IMR-90 (cell line): Measurements from ENCODE around the gene AKR1C8. TPM values are rescaled to one million over a fixed set of nuclear protein-coding genes. Genes with fewer than 3 reads are reported as not detected.

Experiments
- ATAC-seq: fragments of 200-7000 bp; cut with Tn5 transposase; 2 replicates; pipeline ENCODE4 v1.9.1; 2020; ENCODE audit warnings: low read depth, mild to moderate bottlenecking, moderate library complexity
- BruUV-seq: library from RNA; stranded (reverse); fragments of 400-500 nt; replicated peaks from 2 replicates; lab custom pipeline; 2021; lab: Mats Ljungman, UMichigan
- CTCF ChIA-PET: fragments of 300-600 bp; formaldehyde crosslinking; extraction: SDS; loops from one replicate; lab custom pipeline; 2021; ENCODE audit warnings: antibody characterized with exemption; lab: Yijun Ruan, JAX
- POLR2A ChIA-PET: fragments of 300-600 bp; sonication (Branson Sonifier 250); formaldehyde crosslinking; loops from one replicate; lab custom pipeline; 2022; ENCODE audit warnings: antibody characterized with exemption; ENCODE audit not compliant: unreplicated experiment; lab: Charles Lee
- DNase-seq: peaks from one replicate; pipeline ENCODE4 v3.0.0; 2013
- H2AFZ ChIP-seq: replicated peaks from 2 replicates; pipeline ENCODE3; 2013; ENCODE audit warnings: low read length, mild to moderate bottlenecking; ENCODE audit not compliant: poor library complexity
- H2AK5ac ChIP-seq: 2 replicates; pipeline ENCODE4 v1.6.1; 2013; ENCODE audit warnings: low read depth, low read length, inconsistent platforms
- H2AK9ac ChIP-seq: replicated peaks from 2 replicates; pipeline ENCODE3; 2013; ENCODE audit warnings: mild to moderate bottlenecking, low read depth, low read length, moderate library complexity; ENCODE audit not compliant: poor library complexity
- H2BK120ac ChIP-seq: 2 replicates; pipeline ENCODE4 v1.6.1; 2013; ENCODE audit warnings: low read depth, low read length, inconsistent platforms
- H2BK15ac ChIP-seq: 3 replicates; pipeline ENCODE4 v1.6.1; 2013; ENCODE audit warnings: low read depth, low read length, inconsistent platforms
- H2BK20ac ChIP-seq: 2 replicates; pipeline ENCODE4 v1.6.1; 2013; ENCODE audit warnings: low read depth, mild to moderate bottlenecking, inconsistent platforms, low read length, moderate library complexity
- H2BK5ac ChIP-seq: 2 replicates; pipeline ENCODE4 v1.6.1; 2013; ENCODE audit warnings: mild to moderate bottlenecking, low read depth, low read length, inconsistent platforms; ENCODE audit not compliant: poor library complexity, severe bottlenecking
- H3K14ac ChIP-seq: replicated peaks from 2 replicates; pipeline ENCODE4 v1.6.1; 2013; ENCODE audit warnings: low read depth, low read length, inconsistent platforms
- H3K18ac ChIP-seq: 2 replicates; pipeline ENCODE4 v1.6.1; 2013; ENCODE audit warnings: low read depth, low read length, control low read depth
- H3K23ac ChIP-seq: 2 replicates; pipeline ENCODE4 v1.6.1; 2013; ENCODE audit warnings: low read depth, low read length, inconsistent platforms
- H3K27ac ChIP-seq: 2 replicates; pipeline ENCODE4 v1.5.1; 2013; ENCODE audit warnings: mild to moderate bottlenecking, control low read depth, low read length; ENCODE audit not compliant: insufficient read depth
- H3K27me3 ChIP-seq: 2 replicates; pipeline ENCODE4 v1.6.1; 2013; ENCODE audit warnings: low read length; ENCODE audit not compliant: control insufficient read depth, insufficient read depth
- H3K36me3 ChIP-seq: 2 replicates; pipeline ENCODE4 v1.6.1; 2013; ENCODE audit warnings: low read length, mixed read lengths; ENCODE audit not compliant: control insufficient read depth, insufficient read depth
- H3K4ac ChIP-seq: 2 replicates; pipeline ENCODE4 v1.6.1; 2013; ENCODE audit warnings: low read depth, low read length, inconsistent platforms
- H3K4me1 ChIP-seq: 2 replicates; pipeline ENCODE4 v1.6.1; 2013; ENCODE audit warnings: low read length, mixed read lengths; ENCODE audit not compliant: control insufficient read depth, insufficient read depth
- H3K4me2 ChIP-seq: 2 replicates; pipeline ENCODE4 v1.6.1; 2013; ENCODE audit warnings: low read depth, mild to moderate bottlenecking, control low read depth, low read length, moderate library complexity
- H3K4me3 ChIP-seq: 2 replicates; pipeline ENCODE4 v1.5.1; 2013; ENCODE audit warnings: low read depth, mild to moderate bottlenecking, control low read depth, low read length, moderate library complexity; ENCODE audit not compliant: insufficient read depth
- H3K56ac ChIP-seq: 2 replicates; pipeline ENCODE4 v1.6.1; 2013; ENCODE audit warnings: low read length, inconsistent platforms; ENCODE audit not compliant: insufficient read depth; ENCODE audit errors: extremely low read depth
- H3K79me1 ChIP-seq, 2 experiments: 2 replicates each; pipeline ENCODE4 v1.6.1; 2013; ENCODE audit warnings: low read length in 2 of 2, inconsistent platforms in 1 of 2, low read depth in 1 of 2
- H3K9ac ChIP-seq: 2 replicates; pipeline ENCODE4 v1.6.1; 2013; ENCODE audit warnings: low read depth, low read length, control low read depth
- H3K9me1 ChIP-seq: 2 replicates; pipeline ENCODE4 v1.6.1; 2013; ENCODE audit warnings: low read length, inconsistent platforms; ENCODE audit not compliant: insufficient read depth
- H3K9me3 ChIP-seq: 2 replicates; pipeline ENCODE4 v1.6.1; 2013; ENCODE audit warnings: low read length; ENCODE audit not compliant: control insufficient read depth, insufficient read depth
- H4K20me1 ChIP-seq: 2 replicates; pipeline ENCODE4 v1.6.1; 2013; ENCODE audit warnings: low read length, inconsistent platforms; ENCODE audit not compliant: insufficient read depth
- H4K5ac ChIP-seq: 2 replicates; pipeline ENCODE4 v1.6.1; 2013; ENCODE audit warnings: mild to moderate bottlenecking, low read depth, low read length, control low read depth
- H4K8ac ChIP-seq, 2 experiments: 2 replicates each; pipeline ENCODE4 v1.6.1; 2013; ENCODE audit warnings: low read depth in 2 of 2, low read length in 2 of 2, control low read depth in 1 of 2, inconsistent platforms in 1 of 2
- H4K91ac ChIP-seq: 2 replicates; pipeline ENCODE4 v1.6.1; 2013; ENCODE audit warnings: low read depth, low read length, inconsistent platforms; ENCODE audit not compliant: insufficient read depth
- CEBPB ChIP-seq: IDR thresholded peaks from 2 replicates; pipeline ENCODE4 v1.6.1; 2012; ENCODE audit warnings: low read depth, low read length, improper control_type of control experiment
- FOS ChIP-seq: fragments of 150-350 bp; IDR thresholded peaks from 2 replicates; pipeline ENCODE4 v1.6.1; 2016; ENCODE audit warnings: low read depth, low read length
- WGBS, 2 experiments: methylation state at CpG; one replicate each; pipeline versions ENCODE4 v1.1.5 to v1.1.7; 2013; ENCODE audit warnings: missing lambda C conversion rate in 2 of 2; ENCODE audit not compliant: insufficient read length in 1 of 2; ENCODE audit errors: extremely low coverage in 2 of 2; 5-methylcytosine and 5-hydroxymethylcytosine counted together
- dilution Hi-C: fragments of 300-500 bp; cut with HindIII; formaldehyde crosslinking; loops from one replicate; pipeline ENCODE4 v1.14.3; 2018; ENCODE audit warnings: low sequenced_read_pairs; ENCODE audit not compliant: unreplicated experiment
- in situ Hi-C: fragments of 300-500 bp; cut with MboI; formaldehyde crosslinking; loops from 3 replicates; pipeline ENCODE4 v1.14.3; 2019; ENCODE audit warnings: low sequenced_read_pairs, inconsistent platforms, mixed read lengths
- intact Hi-C: fragments of 100-400 bp; cut with micrococcal nuclease; formaldehyde crosslinking; loops from 2 replicates; pipeline ENCODE4 v1.10.0; 2022
- polyA plus RNA-seq, 3 experiments: library from polyadenylated mRNA; depleted of rRNA; stranded (reverse); fragments of >200 nt; gene quantifications; 2 replicates each; pipeline ENCODE4 v1.2.3, GENCODE V29; 2012; ENCODE audit warnings: low replicate concordance in 1 of 3
- total RNA-seq: library from RNA; depleted of rRNA; stranded (reverse); fragments of >200 nt; gene quantifications from 2 replicates; pipeline ENCODE4 v1.2.3, GENCODE V29; 2012

The AKR1C8 gene
- total and polyA plus RNA-seq, 2 of the 4 experiments (the other 2 are of a cell fraction): not detected

DNA sequence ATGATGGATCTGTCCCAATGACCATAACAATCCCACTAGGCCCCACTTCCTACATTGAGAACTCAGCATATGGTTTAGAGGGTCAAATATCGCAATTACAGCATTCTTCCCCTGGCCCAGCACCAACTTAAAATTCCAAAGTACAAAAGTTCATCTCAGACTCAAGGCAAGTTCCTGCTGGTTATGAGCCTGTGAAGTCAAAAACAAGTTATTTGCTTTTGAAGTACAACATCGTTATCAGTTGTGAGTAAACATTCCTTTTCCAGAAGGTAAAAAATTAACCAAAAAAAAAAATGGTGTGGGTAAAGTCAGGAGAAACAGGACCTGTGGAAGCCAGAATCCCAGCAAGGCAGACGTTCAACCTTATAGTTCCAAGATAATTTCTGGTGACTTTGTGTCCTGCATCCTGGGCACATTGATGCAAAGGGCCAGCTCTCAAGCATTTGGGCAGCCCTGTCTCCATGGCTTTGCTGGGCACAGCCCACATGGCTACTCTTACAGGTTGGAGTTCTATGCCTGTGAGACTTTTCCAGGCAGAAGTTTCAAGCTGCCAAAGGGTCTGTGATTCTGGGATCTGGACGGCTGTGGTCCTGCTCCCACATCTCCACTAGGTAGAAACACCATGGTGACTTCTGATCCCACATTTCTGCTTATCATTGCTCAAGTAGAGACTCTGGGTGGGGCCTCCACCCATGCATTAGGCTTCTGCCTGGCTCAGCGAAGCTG lies 37.5 kb downstream of the AKR1C8 start:
- Histone ChIP-seq H2BK15ac (no peak overlapping the region), H4K91ac (no peak overlapping the region), H2AK5ac (no peak overlapping the region), H3K14ac (no peak overlapping the region), H2AFZ (no peak overlapping the region), H3K9ac (no peak overlapping the region), H3K18ac (no peak overlapping the region), H3K27ac (no peak overlapping the region), H2BK5ac (no peak overlapping the region), H3K79me1 (no peaks in the 10 kb centered on the region), H3K9me1 (no peaks in the 10 kb centered on the region), H4K5ac (no peak overlapping the region), H3K4me3 (no peak overlapping the region), H2AK9ac (no peak overlapping the region), H4K8ac (no peak overlapping the region), H3K4me2 (no peak overlapping the region), H2BK20ac (no peak overlapping the region), H3K4me1 (no peaks in the 10 kb centered on the region), H3K9me3 (no peaks in the 10 kb centered on the region; the same call in 1 of the 2 replicates), H4K20me1 (no peaks in the 10 kb centered on the region), H3K56ac (no peak overlapping the region), H3K23ac (no peak overlapping the region), H3K4ac (no peak overlapping the region), H2BK120ac (no peak overlapping the region), H3K27me3 (no peaks in the 10 kb centered on the region), H3K36me3 (no peaks in the 10 kb centered on the region)
- DNase-seq (no peak), ATAC-seq (no peak)
- TF ChIP-seq CEBPB (no peak), FOS (no peak)
- ChIA-PET POLR2A (no interaction called here), CTCF (no interaction called here)
- in situ Hi-C loops (no loop called here), intact Hi-C loops (loop anchor here (2.0 to 10.0 kb wide), 2 partner anchors 47 to 73 kb away; partner anchors contain the start of gene AKR1C4), dilution Hi-C loops (no loop called here)
- BruUV-seq: no TSS peak
- 34% methylated on average over 2 of the region's 5 CpGs; no CpG with 5 or more reads in 1 of the 2 experiments for WGBS, 2 experiments
